Tongue (tissue), 2 donors: ENCODE results near the gene ACTC1. TPM values are rescaled to one million over a fixed set of nuclear protein-coding genes. Genes with fewer than 3 reads are reported as not detected.

Experiments used
- DNase-seq: peaks from one replicate; pipeline ENCODE4 v3.0.0-alpha.2; 2015
- total RNA-seq: library from RNA; depleted of rRNA; stranded (reverse); fragments of >200 nt; gene quantifications from one replicate; pipeline ENCODE4 v1.2.3, GENCODE V29; 2014

ACTC1 gene
- total RNA-seq, 1 donor from 2014 or later = 1,740 TPM

GRCh38 chr15:34799149-34800101 is 4.1 kb upstream of the ACTC1 start:
- peak; percentile 94 for DNase-seq

GRCh38 chr15:34796847-34797435 is 1.6 kb upstream of the ACTC1 start:
- DNase-seq = peak; percentile 70

GRCh38 chr15:34794590-34795206 is 651 bp downstream of the ACTC1 start:
- peak; percentile 50 for DNase-seq

GRCh38 chr15:34793901-34794300 is 1.4 kb downstream of the ACTC1 start:
- DNase-seq = no peak

GRCh38 chr15:34793071-34793470 is 2.3 kb downstream of the ACTC1 start:
- DNase-seq = no peak

GRCh38 chr15:34791701-34792100 is 3.6 kb downstream of the ACTC1 start:
- no peak for DNase-seq

- DNase-seq = no peak
These were observed 5.2 kb downstream of the ACTC1 start for GRCh38 chr15:34790121-34790520.

GRCh38 chr15:34789326-34789725 is 6.0 kb downstream of the ACTC1 start:
- DNase-seq = peak; percentile 56

- DNase-seq = no peak
These were observed 9.1 kb downstream of the ACTC1 start for GRCh38 chr15:34786206-34786605.

- peak; percentile 45 for DNase-seq
These were observed 11.4 kb downstream of the ACTC1 start for GRCh38 chr15:34783991-34784390.

GRCh38 chr15:34783431-34783830 is 11.9 kb downstream of the ACTC1 start:
- DNase-seq = no peak

GRCh38 chr15:34782901-34783300 is 12.4 kb downstream of the ACTC1 start:
- no peak for DNase-seq

- DNase-seq = no peak
These were observed 14.6 kb downstream of the ACTC1 start for GRCh38 chr15:34780725-34781124.

- DNase-seq = no peak
These were observed 18.7 kb downstream of the ACTC1 start for GRCh38 chr15:34776606-34777105.

- DNase-seq = no peak
These were observed 21.4 kb downstream of the ACTC1 start for GRCh38 chr15:34773917-34774316.

- no peak for DNase-seq
These were observed 22.3 kb downstream of the ACTC1 start for GRCh38 chr15:34773013-34773412.

- DNase-seq = no peak
These were observed 23.0 kb downstream of the ACTC1 start for GRCh38 chr15:34772312-34772711.

- DNase-seq = no peak
These were observed 25.6 kb downstream of the ACTC1 start for GRCh38 chr15:34769711-34770110.

- no peak for DNase-seq
These were observed 26.8 kb downstream of the ACTC1 start for GRCh38 chr15:34768530-34768929.

GRCh38 chr15:34765741-34766140 is 29.6 kb downstream of the ACTC1 start:
- no peak for DNase-seq

- DNase-seq = no peak
These were observed 34.4 kb downstream of the ACTC1 start for GRCh38 chr15:34760909-34761308.

- DNase-seq = no peak
These were observed 35.4 kb downstream of the ACTC1 start for GRCh38 chr15:34759992-34760391.

GRCh38 chr15:34759347-34759746 is 36.0 kb downstream of the ACTC1 start:
- no peak for DNase-seq
